AG20443 (cell line): ENCODE measurements around the gene TAF12.
"Not testable (repeated sequence)": the region's sequence is repeated elsewhere in the genome, so short reads cannot be mapped to it uniquely, and the experiment has no call there.

Experiments
- DNase-seq: peaks from one replicate; pipeline ENCODE4 v3.0.0; 2012; ENCODE audit warnings: low spot score, mixed read lengths

TAF12 gene

DNA sequence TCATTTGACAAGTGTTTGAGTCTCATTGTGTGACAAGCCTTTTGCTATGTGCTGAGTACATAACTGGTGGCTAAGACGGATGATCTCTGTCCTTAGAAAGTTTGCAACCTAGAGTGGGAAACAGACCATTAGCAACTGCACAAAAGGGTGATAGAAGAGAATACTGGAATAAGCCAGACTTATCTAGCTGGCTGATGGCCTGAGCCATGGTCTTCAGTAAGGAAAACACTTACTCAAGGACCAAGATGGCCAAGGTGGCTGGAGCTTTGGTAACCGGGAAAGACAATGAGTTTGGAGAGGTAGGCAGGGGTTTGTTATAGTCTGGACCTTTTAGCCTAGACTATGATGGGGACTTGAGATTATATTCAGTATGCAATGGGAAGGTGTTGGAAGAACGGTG, 1.6 kb upstream of the TAF12 start:
- DNase-seq = no peak

DNA sequence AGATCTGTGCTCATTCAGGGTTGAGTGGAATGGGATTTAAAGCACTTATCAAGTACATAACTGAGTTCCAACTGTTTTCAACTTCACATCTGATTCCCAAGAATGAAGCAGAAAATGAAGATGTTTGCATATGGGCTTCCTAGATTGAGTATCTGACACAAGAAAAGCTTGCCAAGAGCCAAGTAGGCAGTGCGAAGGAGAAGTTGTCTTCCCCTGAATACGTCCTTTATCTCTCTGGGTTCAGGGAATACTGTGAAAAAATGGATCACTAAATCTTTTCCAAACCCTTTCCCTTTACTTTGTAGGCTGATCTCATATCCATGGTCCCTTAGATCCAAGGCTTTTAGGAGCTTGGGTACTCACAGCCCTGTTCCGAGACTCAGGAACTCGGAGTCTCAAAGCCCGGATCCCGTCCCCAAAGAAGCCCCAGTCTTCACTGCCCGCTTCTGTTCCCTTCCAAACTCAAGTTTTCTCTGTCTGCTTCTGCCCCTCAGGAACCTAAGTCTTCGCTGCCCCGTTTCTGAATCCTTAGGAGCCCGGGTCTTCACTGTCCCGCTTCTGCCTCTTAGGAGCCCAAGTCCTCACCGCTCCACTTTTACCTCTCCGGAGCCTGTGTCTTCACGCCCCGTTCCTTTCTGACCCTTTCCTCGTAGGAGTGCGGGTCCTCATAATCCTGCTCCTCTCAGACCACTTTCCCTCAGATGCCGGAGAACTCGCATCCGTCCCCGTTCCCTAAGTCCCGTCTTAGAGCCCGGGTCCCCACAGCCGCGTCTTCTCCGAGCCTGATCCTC, 616 bp downstream of the TAF12 start:
- no peak for DNase-seq

DNA sequence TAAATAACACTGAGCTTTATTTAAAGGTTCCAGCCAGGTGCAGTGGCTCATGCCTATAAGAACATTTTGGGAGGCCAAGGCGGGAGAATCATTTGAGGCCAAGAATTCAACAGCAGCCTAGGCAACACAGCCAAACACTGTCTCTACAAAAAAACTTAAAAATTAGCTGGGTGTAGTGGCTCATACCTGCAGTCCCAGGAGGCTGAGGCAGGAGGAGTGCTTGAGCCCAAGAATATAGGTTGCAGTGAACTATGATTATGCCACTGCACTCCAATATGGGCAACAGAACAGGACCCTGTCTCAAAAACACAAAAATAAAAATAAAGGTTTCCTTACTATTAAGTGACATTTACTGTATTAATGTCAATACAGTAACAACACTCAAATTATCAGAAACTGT, 2.1 kb downstream of the TAF12 start:
- no peak for DNase-seq

DNA sequence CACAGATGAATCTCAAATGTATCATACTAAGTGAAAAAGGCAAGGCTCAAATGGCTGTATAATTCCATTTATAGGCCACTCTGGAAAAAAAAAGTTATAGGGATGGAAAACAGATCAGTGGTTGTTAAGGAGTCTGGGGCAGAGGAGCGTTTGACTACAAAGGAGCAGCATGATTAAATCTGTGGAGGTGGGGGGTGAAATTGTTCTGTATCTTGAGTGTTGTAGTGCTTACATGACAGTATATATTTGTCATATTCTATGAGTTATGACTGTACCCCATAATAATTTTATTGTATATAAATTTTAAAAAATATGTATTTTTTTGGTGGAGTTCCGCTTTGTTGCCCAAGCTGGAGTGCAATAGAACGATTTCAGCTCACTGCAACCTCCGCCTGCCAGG, 10.3 kb downstream of the TAF12 start:
- DNase-seq = no peak

DNA sequence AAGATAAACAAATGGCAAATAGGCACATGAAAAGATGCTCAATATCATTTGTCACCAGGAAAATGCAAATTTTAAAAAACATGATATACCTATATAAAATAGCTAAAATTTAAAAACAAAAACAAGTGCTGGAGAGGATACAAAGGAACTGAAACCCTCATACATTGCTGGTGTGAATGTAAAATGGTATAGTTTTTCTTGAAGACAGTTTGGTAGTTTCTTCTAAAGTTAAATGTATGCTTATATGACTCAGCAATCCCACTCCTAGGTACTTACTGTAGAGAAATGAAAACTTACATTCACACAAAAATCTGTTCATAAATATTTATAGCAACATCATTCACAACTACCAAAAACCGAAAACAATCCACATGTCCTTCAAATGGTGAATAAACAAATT, 11.2 kb downstream of the TAF12 start:
- no peak for DNase-seq

DNA sequence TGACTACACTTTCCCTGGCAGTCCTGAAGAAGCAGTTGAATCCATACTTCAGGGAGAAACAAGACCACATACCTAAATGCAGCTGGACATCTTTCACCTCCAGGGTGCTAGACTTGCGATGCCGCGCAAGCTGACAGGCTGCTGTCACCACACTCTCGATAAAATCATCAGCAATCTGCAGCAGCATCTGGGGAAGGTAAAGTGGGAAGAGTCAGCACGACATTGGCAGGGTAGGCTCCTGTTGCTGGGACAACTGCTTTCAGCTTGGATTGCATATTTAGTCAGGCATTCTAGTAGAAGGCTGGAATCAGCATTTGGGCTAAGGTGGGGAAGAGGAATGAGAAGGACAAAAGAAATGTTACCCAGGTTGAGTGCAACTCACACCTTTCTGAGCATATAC, 29.7 kb downstream of the TAF12 start:
- DNase-seq = no peak

DNA sequence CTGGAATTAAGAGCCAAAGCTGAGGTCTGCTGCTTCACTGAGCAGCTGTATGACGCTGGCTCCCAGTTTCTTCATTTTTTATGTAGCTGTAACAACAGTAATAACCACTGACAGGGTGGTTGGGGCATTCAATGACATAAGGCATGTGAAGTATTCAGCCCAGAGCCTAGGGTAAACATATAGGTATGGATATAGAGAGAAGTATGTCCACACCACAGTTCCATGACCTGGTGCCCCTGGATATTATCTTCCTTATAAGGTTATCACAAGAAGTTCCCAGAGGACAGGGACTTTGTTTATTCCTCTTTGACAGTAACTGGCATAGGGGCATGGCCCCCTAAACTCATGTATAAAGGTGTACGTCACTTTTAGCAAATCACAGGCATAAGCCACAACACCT, 36.1 kb downstream of the TAF12 start:
- DNase-seq = no peak

DNA sequence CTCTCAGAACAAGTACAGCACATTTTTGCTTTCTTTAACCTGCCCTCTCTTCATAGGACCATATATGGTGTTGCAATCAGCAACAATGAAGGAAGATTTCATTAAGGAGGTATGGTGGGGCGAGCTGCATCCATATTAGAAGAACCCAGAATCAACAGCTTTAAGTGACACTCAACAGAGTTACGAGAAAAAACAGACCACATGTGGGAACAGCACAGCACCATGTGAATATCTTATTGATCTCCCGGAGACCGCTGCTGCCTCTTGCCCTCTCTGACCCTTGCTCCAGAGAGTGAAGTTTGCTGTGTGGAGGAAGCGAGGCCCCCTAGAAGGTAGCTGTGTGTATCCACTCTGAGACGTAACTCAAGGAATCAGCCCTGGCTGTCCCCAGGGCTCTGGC, 37.9 kb downstream of the TAF12 start:
- DNase-seq = no peak

DNA sequence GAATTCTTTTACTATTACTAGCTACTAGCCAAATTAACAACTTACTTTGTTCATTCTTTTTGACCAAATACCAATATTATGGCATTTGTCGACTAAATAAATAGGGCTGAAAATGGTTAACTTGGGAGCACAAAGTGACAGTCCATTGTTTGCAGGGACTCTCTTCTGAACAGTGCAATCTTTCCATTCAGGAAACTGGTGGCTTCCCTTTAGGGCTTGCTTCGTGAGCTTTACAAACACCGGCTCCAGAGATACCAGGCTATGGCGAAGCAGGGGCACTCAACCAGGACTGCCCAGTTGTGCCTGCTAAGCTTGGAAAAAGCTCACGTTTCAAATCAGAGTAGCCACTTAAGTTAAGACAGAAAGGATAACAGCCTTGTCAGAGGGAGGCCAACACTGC, 38.5 kb downstream of the TAF12 start:
- no peak for DNase-seq

DNA sequence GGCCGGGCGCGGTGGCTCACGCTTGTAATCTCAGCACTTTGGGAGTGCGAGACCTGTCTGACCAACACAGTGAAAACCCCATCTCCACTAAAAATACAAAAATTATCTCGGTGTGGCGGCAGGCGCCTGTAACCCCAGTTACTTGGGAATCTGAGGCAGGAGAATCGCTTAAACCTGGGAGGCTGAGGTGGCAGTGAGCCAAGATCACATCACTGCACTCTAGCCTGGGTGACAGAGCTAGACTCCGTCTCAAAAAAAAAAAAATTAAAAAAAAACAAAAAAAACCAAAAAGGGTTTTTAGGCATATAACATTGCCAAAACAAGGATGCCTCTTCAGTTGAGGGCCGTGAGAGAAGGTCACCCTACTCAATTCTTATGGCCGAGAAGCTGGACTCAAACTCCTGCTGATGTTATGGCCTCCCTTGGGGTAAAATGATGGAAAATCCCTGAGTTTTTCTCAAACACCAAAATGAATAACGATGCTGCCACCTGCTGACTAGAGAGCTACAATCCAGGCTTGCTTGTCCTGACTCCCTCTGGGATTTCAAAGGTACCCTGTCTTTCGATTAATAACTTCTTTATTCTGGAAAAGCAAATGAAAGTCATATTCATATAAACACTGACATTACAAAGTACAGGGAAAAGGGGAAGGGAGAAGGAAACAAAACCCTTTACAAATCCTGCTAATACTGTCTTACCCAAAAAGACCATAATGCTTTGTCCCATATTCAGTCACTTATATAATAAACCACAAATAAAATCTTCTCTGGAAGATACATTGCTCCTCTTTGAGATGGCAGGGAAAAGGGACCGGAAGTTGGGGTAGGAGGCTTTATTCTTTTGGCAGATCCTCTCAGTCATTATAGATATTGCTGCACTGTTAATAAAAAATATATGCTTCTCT, 40.1 kb downstream of the TAF12 start:
- DNase-seq = peak; percentile 79

DNA sequence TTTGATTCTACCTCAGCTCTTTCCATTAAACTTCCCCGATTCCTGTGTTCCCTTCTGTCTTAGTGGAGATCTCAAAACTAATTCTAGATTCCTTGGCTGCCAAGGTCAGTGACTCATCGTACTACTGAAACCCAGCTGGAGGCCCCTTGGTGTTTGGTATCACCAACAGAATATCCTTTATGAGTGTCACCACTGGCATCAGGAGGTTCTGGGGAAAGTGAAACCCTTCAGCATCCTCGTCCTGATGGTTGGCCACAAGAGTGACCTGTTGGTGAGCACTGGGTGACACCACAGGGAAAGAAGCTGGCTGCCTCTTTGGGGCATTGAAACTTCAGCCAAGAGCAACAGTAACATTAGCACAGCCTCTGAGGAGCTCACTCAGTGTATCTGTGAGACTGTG, 41.2 kb downstream of the TAF12 start:
- peak; percentile 87 for DNase-seq

DNA sequence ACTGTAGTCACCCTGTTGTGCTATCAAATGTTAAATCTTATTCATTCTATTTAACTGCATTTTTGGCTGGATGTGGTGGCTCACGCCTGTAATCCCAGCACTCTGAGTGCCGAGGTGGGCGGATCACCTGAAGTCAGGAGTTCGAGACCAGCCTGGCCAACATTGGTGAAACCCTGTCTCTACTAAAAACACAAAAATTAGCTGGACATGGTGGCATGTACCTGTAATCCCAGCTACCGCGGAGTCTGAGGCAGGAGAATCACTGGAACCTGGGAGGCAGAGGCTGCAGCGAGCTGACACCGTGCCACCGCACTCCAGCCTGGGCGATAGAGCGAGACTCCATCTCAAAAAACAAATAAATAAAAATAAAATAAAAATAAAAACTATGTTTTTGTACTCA, 46.6 kb downstream of the TAF12 start:
- not testable (repeated sequence) for DNase-seq

DNA sequence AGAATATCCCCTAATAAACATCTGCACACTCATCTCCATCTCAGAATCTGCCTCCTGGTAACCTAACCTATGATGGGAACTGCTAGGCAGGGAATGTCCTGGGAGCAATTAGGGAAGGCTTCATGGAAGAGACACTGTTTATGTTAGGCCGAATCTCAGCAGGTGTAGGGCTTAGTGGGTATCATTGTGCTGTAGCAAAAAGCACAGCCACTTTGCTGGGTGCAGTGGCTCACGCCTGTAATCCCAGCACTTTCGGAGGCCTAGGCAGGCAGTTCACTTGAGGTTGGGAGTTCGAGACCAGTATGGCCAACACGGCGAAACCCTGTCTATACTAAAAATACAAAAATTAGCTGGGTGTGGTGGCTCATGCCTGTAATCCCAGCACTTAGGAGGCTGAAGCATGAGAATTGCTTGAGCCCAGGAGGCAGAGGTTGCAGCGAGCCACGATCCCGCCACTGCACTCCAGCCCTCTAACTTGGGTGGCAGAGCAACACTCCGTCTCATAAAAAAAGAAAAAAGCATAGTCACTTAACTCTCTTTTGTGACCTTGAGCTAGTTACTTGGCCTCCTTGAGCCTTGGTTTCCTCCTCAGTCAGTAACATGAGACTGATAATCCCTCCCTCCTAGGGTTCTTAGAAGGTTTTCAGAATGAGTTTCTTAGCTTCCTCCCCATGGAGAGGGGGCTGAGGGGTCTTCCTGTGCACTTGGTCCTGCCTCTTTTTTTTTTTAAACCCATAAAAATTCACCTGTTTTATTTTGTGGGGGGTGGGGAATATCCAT, 47.3 kb downstream of the TAF12 start:
- DNase-seq = no peak

DNA sequence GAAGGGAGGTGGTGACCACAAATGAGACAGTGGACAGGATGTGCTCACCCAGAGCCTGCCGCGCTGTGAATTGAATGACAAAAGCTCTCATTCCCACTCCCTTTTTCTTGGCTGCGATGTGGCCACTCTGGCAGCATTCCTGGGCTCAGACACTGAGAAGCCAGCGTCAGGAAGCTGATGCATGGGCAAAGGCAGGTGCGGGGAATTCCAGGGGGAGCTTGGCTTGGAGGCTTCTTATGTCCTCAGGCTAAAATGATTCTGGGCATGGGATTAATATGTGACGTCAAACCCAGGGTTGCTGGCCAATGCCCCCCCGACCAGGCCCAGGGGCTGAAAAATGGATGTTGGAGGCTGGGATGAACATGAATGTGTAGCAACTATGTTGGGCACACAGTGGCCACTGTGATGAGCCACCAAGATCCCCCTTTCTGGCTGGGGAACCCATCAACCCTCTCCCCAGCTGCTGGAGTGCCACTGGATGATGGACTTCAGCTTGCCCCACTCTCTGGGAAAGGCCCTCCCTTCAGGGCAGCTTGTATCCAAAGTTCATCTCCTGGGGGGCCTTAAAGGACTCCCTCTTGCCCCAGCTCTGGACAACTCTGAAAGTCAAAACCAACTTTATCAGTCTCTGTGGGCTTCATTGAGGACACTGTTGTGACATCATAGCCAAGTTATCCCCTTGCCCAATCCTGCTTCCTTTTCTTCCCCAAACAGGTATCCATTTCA, 48.0 kb downstream of the TAF12 start:
- DNase-seq = peak; percentile 38

DNA sequence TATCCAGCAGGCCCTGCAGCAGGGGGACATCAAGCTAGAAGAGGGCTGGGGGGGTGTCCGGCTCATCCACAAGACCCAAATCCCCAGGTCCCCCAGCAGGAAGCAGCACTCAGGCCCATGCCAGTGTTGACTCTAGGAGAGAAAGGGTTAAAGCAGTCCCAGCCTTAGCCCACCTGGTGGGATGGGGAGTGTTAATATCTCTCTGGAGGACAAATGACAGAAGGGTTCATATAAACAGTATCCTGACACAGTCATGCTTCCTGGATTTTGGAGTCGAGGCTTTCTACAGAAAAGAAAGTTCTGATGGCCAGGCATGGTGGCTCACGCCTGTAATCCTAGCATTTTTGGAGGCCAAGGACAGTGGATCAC, 48.9 kb downstream of the TAF12 start:
- not testable (repeated sequence) for DNase-seq

DNA sequence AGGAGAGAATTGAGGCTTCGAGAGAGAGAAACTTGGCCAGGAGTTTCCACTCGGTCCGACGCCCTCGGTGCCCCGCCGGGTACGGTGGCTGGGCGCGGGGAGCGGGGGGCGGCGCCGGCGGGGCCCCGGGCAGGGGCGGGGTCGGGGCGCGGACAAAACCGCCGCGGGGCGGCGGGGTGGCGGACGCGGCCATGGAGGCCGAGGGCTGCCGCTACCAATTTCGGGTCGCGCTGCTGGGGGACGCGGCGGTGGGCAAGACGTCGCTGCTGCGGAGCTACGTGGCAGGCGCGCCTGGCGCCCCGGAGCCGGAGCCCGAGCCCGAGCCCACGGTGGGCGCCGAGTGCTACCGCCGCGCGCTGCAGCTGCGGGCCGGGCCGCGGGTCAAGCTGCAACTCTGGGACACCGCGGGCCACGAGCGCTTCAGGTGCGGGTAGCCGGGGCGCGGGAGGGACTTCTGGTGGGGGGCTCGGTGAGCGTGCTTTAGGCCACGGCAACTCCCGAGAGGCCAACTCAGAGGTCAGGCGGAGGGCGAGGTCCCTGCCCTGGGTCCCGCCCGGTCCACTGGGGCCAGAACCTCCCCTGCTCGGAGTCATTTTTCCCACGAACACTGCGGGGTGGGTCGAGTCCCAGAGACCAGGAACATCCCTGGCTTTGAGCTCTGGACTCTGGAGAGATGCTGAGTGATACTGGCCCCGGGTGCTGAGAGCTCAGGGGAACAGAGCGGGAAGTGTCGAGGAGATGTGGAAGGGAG, 50.4 kb downstream of the TAF12 start:
- DNase-seq = peak; percentile 71

DNA sequence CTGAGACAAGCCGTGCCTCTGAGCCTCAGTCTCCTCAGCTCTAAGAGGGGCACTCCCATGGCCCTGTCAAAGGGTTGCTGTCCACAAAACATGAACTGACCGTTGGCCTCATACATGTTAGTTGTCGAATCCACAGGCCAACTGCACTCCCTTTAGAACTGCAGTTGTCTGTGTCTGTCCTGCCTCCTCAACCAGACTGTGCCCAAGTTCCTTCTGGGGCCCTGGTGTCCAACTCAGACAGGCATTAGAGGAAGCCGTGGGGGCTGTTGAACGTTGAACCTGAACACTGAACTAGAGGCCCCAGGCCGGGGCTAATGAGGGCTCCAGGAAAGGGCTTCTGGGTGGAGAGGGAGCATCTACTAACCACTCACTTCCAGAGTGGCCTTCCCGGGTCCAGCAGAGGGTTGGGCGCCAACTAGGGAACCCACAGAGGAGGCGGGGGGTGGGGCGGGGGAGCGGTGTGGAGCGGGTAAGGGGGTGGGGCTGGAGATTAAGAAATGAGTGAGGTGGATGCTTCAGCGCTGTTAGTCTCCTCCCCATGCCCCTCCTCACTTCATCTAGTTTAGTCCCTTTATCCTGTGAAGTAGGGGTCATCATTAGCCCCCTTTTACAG, 51.1 kb downstream of the TAF12 start, which contains the start of gene RAB42:
Gene RAB42, plus strand, starts transcription at position 558 of the 613 bp plus-strand sequence. CDS start 247 bp downstream, outside the sequence.
- DNase-seq = peak; percentile 70

DNA sequence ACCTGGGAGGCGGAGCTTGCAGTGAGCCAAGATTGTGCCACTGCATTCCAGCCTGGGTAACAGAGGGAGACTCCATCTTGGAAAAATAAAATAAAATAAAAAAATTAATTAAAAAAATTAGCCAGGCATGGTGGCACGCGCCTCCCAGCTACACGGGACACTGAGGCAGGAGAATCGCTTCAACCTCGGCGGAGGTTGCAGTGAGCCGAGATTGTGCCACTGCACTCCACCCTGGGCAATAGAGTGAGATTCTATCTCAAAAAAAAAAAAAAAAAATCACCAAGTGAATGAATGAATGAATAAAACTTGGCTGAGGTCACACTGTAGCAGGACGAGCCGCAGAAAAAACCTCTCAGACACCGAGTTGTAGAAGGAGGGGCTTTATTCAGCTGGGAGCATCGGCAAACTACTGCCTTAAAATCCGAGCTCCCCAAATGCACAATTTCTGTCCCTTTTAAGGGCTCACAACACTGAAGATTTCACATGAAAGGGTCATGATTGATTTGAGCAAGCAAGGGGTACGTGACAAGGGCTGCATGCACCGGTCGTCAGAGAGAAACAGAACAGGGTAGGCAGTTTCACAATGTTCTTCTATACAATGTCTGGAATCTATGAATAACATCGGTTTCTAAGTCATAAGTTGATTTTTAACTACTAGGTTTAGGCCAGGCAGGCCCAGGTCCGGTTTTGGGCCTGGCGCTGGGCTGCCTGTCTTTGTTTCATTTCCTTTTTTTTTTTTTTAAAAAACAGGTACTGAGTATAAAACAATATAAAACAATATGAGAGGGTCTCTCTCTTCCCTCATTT, 56.1 kb downstream of the TAF12 start:
- not testable (repeated sequence) for DNase-seq

DNA sequence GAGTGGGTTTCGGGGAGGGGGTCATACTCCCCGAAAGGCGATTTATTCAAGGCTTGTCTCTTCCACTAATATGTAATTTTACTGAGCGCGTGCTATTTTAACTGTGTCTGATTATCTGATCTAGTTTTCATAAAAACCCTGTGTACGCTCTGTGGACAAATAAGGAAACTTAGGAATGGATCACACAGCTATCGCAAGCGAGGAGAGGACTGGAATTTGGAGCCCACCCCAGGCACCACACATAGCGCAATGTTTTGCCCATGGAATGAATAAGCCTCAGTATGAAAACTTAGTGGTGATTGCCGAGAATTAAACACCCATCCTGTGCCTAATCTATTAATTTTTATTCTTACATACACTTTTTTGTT, 60.6 kb downstream of the TAF12 start:
- DNase-seq = peak; percentile 47
